ENCODE results near the gene ARHGAP42. TPM values are rescaled to one million over a fixed set of nuclear protein-coding genes. Genes with fewer than 3 reads are reported as not detected.

The ARHGAP42 gene
- polyA plus RNA-seq, 1 donor from 2014 or later, result 0.75 TPM

DNA sequence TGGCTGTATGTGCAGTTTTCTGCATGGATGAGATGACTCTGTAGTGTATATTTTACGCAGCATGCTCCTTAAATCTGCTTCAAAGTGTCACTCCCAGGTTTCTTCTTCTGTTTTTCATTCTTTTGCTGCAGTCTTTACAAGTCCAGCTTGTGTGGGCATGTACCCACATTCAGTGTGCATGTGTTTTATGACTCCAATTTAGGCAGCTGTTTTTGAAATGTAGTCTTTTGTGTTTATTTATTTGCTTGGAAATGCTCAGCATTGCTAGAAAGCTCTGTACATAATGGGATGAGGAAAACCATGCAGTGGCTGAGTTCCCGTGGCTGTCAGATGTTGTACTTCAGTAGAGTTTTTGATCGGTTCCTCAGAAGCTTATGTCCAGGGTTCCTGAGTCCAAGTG, 138.5 kb downstream of the ARHGAP42 start:
- H3K4me3 Mint-ChIP-seq, result no peak overlapping the region
- peaks cover 3 to 16% (median 6%) of the 10 kb centered on the region in 3 donors for H3K4me1 Mint-ChIP-seq
- no peaks in the 10 kb centered on the region for H3K27me3 Mint-ChIP-seq
- no peaks in the 10 kb centered on the region for H3K36me3 Mint-ChIP-seq
- no peaks in the 10 kb centered on the region for H3K9me3 Mint-ChIP-seq
- H3K27ac Mint-ChIP-seq, result no peak overlapping the region

DNA sequence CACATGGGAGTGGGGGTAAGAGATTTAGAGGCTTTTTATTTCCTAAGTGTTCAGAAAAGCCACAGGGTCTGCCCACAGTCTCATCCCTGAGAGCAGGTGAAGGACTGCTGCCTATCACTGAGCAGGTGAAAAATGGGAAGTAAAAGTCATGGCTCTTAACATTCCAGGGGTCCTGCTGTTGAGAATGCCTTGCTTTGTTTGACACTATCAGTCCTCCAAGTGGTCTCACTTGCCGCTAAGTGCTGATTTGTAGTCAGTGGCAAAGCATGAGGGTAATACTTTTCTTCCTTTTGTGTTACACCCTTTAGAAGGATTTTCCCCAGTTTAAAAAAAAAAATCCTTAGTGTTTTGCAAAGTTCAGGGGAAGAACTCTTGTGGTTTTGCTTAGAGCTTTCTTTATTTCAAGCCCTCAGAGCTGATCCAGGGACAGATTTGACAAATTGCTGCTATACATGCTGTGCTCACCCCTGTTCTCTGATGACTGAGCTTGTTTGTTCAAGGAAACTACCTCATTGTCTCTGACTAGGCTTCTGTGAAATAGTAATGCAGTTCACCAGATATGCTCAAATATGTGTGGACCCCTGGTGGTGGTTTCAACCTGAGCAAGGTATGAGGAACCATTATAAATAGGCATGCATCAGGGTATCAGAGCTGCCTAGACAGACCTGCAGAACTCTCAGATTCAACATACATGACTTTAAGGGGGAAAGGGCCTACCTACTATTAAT, 141.0 kb downstream of the ARHGAP42 start:
- H3K27me3 Mint-ChIP-seq, result no peaks in the 10 kb centered on the region
- no peak overlapping the region for H3K4me3 Mint-ChIP-seq
- no peaks in the 10 kb centered on the region for H3K36me3 Mint-ChIP-seq
- no peak overlapping the region for H3K27ac Mint-ChIP-seq
- H3K9me3 Mint-ChIP-seq, result no peaks in the 10 kb centered on the region
- peaks cover 0 to 9% (median 6%) of the 10 kb centered on the region in 3 donors for H3K4me1 Mint-ChIP-seq

- no peaks in the 10 kb centered on the region for H3K36me3 Mint-ChIP-seq
- H3K4me3 Mint-ChIP-seq, result no peak overlapping the region
- peak overlapping the region in 1 of 3 donors; percentile 38 for H3K27ac Mint-ChIP-seq
- no peaks in the 10 kb centered on the region for H3K27me3 Mint-ChIP-seq
- no peaks in the 10 kb centered on the region for H3K9me3 Mint-ChIP-seq
- peaks cover 0 to 9% (median 6%) of the 10 kb centered on the region in 3 donors for H3K4me1 Mint-ChIP-seq
These were observed 143.2 kb downstream of the ARHGAP42 start for GRCh38 chr11:100830274-100830673.

GRCh38 chr11:100830978-100831732, 144.1 kb downstream of the ARHGAP42 start:
- peaks cover 3% of the 10 kb centered on the region for H3K27me3 Mint-ChIP-seq
- H3K27ac Mint-ChIP-seq, result peak overlapping the region in 1 of 3 donors; percentile 38
- H3K4me3 Mint-ChIP-seq, result no peak overlapping the region
- H3K9me3 Mint-ChIP-seq, result no peaks in the 10 kb centered on the region
- H3K4me1 Mint-ChIP-seq, result peaks cover 0 to 9% (median 6%) of the 10 kb centered on the region in 3 donors
- H3K36me3 Mint-ChIP-seq, result no peaks in the 10 kb centered on the region

- Mint-ChIP-seq H3K27me3 (peaks cover 3% of the 10 kb centered on the region), H3K27ac (no peak overlapping the region), H3K4me1 (peaks cover 0 to 9% (median 3%) of the 10 kb centered on the region in 3 donors)
These were observed 144.9 kb downstream of the ARHGAP42 start for GRCh38 chr11:100831929-100832494.

DNA sequence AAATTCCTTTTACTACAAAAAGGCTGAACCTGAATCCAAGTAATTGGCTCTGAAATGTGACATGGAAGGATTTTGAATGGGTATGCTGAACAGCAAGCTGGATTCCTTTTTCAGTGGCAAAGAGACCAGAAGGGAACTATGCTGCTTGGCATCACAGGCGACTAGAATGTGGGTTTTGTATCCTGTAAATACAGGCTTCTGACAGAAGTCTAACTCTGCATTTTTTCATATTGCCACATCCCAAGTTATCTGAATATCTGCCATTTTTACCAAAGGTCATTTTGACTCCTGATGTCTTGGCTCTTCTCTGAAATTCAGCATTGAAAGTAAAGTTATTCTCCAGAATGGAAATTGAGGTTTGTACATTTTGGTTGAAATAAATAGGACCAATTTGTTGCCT, 145.7 kb downstream of the ARHGAP42 start:
- Mint-ChIP-seq H3K9me3 (no peaks in the 10 kb centered on the region), H3K27ac (no peak overlapping the region), H3K4me3 (no peak overlapping the region), H3K36me3 (no peaks in the 10 kb centered on the region), H3K4me1 (peaks cover 0 to 6% (median 3%) of the 10 kb centered on the region in 3 donors), H3K27me3 (peaks cover 3% of the 10 kb centered on the region)

More at GRCh38 chr11:100831929-100832494, 144.9 kb downstream of the ARHGAP42 start:
- Mint-ChIP-seq H3K36me3 (no peaks in the 10 kb centered on the region), H3K9me3 (no peaks in the 10 kb centered on the region), H3K4me3 (no peak overlapping the region)

DNA sequence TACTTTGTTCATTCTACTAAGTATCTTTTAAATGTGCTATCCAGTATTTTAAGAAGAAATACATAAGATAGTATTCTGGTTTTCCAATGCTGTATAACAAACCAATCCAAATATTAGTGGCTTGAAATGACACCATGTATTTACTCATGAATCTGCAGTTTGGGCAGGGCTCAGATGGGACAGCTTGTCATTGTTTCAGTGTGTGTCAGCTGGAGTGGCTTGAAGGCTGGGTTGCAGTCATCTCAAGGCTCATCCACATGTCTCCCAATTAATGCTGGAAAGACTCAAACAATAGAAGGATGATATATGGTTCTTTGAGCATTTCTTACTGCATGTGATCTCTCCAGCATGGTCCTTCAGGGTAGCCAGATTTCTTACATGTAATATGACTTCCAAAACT, 146.2 kb downstream of the ARHGAP42 start:
- Mint-ChIP-seq H3K27ac (no peak overlapping the region), H3K9me3 (no peaks in the 10 kb centered on the region), H3K36me3 (no peaks in the 10 kb centered on the region), H3K27me3 (peaks cover 3% of the 10 kb centered on the region), H3K4me3 (no peak overlapping the region), H3K4me1 (peaks cover 0 to 2% (median 2%) of the 10 kb centered on the region in 3 donors)

DNA sequence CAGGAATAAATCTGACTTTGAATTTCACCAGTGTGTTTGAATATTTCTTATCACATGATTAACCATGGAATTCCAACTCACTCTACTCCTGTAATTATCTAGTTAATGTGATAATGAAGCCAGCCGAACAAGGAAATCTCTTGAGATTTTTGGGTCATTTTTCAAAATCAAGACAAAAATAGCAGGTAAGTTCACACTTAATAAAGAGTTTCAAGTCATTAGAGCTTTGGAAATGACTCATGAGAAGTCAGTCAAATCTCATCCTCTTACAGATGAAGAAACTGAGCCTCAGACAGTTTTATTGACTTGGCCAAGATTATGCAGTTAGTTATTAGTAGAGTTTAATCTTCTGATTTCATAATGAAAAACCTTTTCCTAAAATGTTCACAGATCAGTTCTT, 148.8 kb downstream of the ARHGAP42 start:
- no peaks in the 10 kb centered on the region for H3K4me1 Mint-ChIP-seq
- no peak overlapping the region for H3K27ac Mint-ChIP-seq
- no peaks in the 10 kb centered on the region for H3K9me3 Mint-ChIP-seq
- no peak overlapping the region for H3K4me3 Mint-ChIP-seq
- H3K36me3 Mint-ChIP-seq, result no peaks in the 10 kb centered on the region
- H3K27me3 Mint-ChIP-seq, result peaks cover 3% of the 10 kb centered on the region

DNA sequence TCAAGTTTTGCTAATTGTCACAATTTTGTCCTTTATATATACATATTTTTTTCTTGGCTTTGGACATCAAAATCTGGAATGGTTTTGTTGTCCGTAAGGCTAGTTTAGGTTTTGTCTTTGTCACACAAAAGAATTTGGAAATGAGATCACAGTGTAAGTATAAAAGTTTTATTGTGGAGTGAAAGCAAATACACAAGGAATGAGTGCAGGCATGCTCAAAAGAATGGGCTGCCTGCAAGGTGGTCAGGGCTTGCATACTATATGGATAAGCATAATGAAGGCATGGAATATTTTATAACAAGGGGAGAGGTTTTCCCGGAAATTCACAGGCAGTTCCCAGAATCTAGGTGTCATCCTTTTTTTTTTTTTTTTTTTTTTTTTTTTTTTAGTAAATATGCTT, 150.2 kb downstream of the ARHGAP42 start:
- H3K36me3 Mint-ChIP-seq, result no peaks in the 10 kb centered on the region
- no peak overlapping the region for H3K27ac Mint-ChIP-seq
- no peak overlapping the region for H3K4me3 Mint-ChIP-seq
- no peaks in the 10 kb centered on the region for H3K9me3 Mint-ChIP-seq
- H3K4me1 Mint-ChIP-seq, result no peaks in the 10 kb centered on the region
- H3K27me3 Mint-ChIP-seq, result peaks cover 3% of the 10 kb centered on the region

GRCh38 chr11:100841711-100842407, 154.8 kb downstream of the ARHGAP42 start:
- Mint-ChIP-seq H3K36me3 (no peaks in the 10 kb centered on the region), H3K4me1 (peaks cover 0 to 2% (median 0%) of the 10 kb centered on the region in 3 donors), H3K27me3 (no peaks in the 10 kb centered on the region), H3K27ac (no peak overlapping the region), H3K9me3 (peaks cover 0 to 2% (median 0%) of the 10 kb centered on the region in 3 donors), H3K4me3 (no peak overlapping the region)

GRCh38 chr11:100847696-100848216, 160.7 kb downstream of the ARHGAP42 start:
- Mint-ChIP-seq H3K9me3 (peaks cover 0 to 2% (median 0%) of the 10 kb centered on the region in 3 donors), H3K36me3 (peaks cover 4% of the 10 kb centered on the region), H3K27me3 (no peaks in the 10 kb centered on the region), H3K4me1 (peaks cover 0 to 3% (median 2%) of the 10 kb centered on the region in 3 donors), H3K27ac (no peak overlapping the region), H3K4me3 (no peak overlapping the region)

DNA sequence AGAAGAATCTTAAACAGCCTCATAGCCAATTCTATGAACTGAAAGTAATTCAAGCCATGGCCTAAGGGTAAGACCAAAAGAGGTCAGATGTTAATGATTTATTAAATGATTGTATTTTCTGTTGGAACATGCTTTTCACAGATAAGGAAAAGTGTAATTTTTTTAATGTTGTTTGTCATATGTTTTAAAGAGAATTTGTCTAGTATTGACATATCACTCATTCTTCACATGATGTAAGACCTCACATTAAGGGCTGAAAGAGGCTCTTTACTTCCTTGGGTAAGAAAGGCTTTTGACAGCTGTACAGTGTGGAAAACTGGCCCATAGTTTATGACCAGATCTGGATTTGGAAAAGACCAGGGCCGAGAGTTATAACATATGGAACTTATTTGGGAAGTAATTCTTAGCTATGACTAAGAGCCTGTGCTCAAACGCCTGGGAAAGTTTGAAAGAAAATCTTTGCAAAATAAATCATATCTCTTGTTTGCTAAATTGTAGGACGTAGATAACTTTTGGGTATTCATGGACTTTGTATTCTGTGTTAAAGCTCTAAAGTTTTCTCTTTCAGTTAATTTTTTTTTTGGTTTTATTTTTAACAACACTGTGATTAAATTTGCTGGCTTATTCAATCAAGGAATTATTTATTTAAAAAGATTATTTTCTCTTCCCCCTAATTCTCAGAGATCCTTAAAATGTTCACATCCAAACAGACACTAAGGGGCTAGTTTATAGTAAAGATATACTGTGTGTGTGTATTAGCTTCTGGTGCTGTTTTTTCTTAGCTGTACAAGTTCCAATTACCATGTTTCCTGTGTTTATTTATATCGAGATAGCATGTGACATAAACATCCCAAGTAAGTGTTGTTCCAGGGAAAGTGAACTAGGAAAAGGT, 162.2 kb downstream of the ARHGAP42 start:
- Mint-ChIP-seq H3K27ac (no peak overlapping the region), H3K4me3 (no peak overlapping the region), H3K27me3 (no peaks in the 10 kb centered on the region), H3K36me3 (peaks cover 4% of the 10 kb centered on the region), H3K4me1 (peaks cover 0 to 3% (median 0%) of the 10 kb centered on the region in 3 donors), H3K9me3 (peaks cover 0 to 2% (median 0%) of the 10 kb centered on the region in 3 donors)

DNA sequence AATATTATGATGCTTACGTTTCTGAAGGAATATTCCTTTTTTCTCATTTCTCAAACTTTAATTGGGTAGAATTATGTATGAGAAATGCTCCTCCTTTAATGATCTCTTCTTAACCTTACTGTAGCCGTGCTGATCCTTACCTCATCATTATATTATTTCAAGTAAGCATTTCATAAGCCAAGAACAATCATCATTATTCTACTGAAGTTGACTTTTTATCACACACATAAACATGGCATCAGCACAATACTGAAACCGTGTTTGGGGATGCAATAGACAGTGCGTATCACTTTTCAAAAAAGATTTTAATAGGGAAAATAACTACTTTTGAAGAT, 162.8 kb downstream of the ARHGAP42 start:
- Mint-ChIP-seq H3K27me3 (no peaks in the 10 kb centered on the region), H3K4me1 (peaks cover 0 to 3% (median 0%) of the 10 kb centered on the region in 3 donors), H3K36me3 (peaks cover 4% of the 10 kb centered on the region), H3K27ac (no peak overlapping the region), H3K4me3 (no peak overlapping the region), H3K9me3 (peaks cover 0 to 2% (median 0%) of the 10 kb centered on the region in 3 donors)

DNA sequence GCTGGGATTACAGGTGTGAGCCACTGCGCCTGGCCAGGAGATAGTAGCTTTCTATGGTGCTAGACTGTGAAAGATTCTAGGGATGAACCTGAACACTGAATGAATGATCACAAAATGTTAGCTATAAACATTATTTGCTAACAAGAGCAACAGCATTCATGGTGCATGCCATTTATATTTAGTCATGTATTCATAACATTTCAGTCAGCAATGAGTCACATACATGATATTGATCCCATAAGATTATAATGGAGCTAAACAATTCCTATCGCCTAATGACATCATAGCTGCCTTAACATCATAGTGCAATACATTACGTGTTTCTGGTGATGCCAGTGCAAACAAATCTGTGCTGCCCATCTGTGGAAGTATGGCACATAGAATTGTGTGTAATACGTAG, 164.1 kb downstream of the ARHGAP42 start:
- Mint-ChIP-seq H3K27me3 (no peaks in the 10 kb centered on the region), H3K4me3 (no peak overlapping the region), H3K9me3 (no peaks in the 10 kb centered on the region), H3K4me1 (peaks cover 0 to 3% (median 0%) of the 10 kb centered on the region in 3 donors), H3K36me3 (peaks cover 4% of the 10 kb centered on the region), H3K27ac (no peak overlapping the region)

Data from IgD-negative memory B cell (primary cell).